ENCODE data around the gene SLC5A12.

The SLC5A12 gene

GRCh38 chr11:26632691-26633159, 89.1 kb downstream of the SLC5A12 start:
- DNase-seq, result no peak

DNA sequence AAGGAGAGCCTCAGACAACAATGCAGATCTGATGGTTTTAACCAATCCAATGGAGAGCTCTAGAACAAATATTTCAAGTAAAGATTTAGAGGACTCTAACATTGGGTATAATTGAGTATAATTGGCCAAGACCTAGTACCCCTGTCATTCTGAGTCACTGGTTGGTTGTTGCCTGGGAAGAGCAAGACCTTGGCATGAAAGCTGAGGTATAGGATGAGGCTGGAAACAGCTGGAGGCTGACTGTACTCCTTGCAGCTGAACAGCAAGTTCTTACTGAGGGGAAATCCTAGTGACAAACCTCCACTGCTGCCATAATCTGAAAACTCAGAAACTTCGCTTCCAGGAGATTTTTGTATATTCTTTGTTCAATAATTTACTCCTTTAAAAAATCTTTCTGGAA, 95.5 kb downstream of the SLC5A12 start:
- DNase-seq, result no peak

- no peak for DNase-seq
Observed at GRCh38 chr11:26623076-26623659, 98.7 kb downstream of the SLC5A12 start.

GRCh38 chr11:26622181-26622580, 99.7 kb downstream of the SLC5A12 start:
- DNase-seq, result no peak

DNA sequence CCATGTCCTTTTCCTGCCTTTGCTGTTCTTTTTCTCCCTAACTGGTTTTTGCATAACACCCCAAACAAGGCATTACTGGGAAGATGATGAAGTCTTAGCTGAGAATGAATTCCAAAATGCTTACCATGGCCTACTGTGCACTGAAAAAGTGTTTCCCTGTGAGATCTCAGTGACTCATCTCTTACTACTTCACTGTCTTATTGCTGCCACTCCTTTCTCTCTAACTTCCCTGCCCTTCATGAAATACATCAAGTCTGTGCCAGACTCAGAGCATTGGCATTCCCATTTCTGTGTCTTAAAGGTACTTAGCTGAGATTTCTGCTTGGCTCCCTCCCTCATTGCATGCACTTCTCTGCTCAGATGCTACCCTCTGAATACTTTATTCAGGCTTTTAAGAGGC, 100.7 kb downstream of the SLC5A12 start:
- no peak for DNase-seq

- no peak for DNase-seq
Observed at GRCh38 chr11:26620282-26621045, 101.4 kb downstream of the SLC5A12 start.

DNA sequence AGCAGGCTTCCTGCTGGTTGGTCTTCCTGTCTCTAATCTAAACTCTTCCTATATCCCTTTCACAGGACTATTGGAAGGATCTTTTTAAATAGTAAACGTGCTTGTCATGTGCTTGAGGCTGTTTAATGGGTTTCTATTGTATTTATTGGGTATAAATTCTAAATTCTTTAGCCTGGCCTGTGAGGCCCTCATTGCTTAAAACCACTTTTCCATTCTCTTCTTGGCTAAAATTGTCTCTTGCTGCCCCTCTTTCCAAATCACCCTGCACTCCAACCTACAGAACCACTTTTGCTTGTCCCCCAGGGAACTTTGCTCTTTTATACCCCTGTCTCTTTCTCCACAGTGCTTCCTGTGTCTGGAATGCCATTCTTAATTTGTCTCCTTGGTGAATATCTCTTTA, 103.4 kb downstream of the SLC5A12 start:
- no peak for DNase-seq
